ENCODE results near the gene VPS37B.

- no peak for TF ChIP-seq ZNF837 (tag by site-specific recombination; IDR thresholded peaks at IDR 0.05)
- TF ChIP-seq ZNF76 (tag by site-specific recombination; IDR thresholded peaks at IDR 0.05; ENCODE audit: borderline replicate concordance, low read depth), result no peak
- no peak for TF ChIP-seq CTCF (tag by site-specific recombination; IDR thresholded peaks at IDR 0.05)
- no peak for TF ChIP-seq ZFHX2 (tag by site-specific recombination; conservative IDR thresholded peaks at IDR 0.05)
- TF ChIP-seq ZFP37 (tag by site-specific recombination; IDR thresholded peaks at IDR 0.05), result no peak
- no peak for TF ChIP-seq OSR2 (tag by site-specific recombination; IDR thresholded peaks at IDR 0.05)
- no peak for TF ChIP-seq HOXC10 (CRISPR knock-in tag; IDR thresholded peaks at IDR 0.05)
- no peak for TF ChIP-seq ZSCAN16 (tag by site-specific recombination; IDR thresholded peaks at IDR 0.05)
These were observed 34.9 kb downstream of the VPS37B start for GRCh38 chr12:122860854-122861586.

Measured in HEK293 (cell line).